Activated B cell treated with CpG ODN at 0.5 μM for 24 hours (primary cell): ENCODE results near the gene USP46. TPM values are rescaled to one million over a fixed set of nuclear protein-coding genes. Genes with fewer than 3 reads are reported as not detected.

ENCODE experiments used
- ATAC-seq: fragments of 200-7000 bp; cut with Tn5 transposase; one replicate; pipeline ENCODE4 v1.10.0; 2021; ENCODE audit warnings: low read depth, mild to moderate bottlenecking, moderate library complexity
- CTCF ChIA-PET: fragments of 350-600 bp; sonication (Branson Sonifier 250); formaldehyde crosslinking; loops from one replicate; lab custom pipeline; 2021; ENCODE audit warnings: antibody characterized with exemption; lab: Charles Lee
- POLR2A ChIA-PET: fragments of 350-600 bp; sonication (Branson Sonifier 250); formaldehyde crosslinking; loops from one replicate; lab custom pipeline; 2021; ENCODE audit warnings: antibody characterized with exemption; lab: Charles Lee
- DNase-seq: peaks from one replicate; pipeline ENCODE4 v3.0.0; 2022
- H3K27ac Mint-ChIP-seq: one replicate; pipeline ENCODE4 v1.8.0; 2020; ENCODE audit warnings: mixed read lengths
- H3K27me3 Mint-ChIP-seq: one replicate; pipeline ENCODE4 v1.8.0; 2021; ENCODE audit warnings: mixed read lengths
- H3K36me3 Mint-ChIP-seq: one replicate; pipeline ENCODE4 v1.8.0; 2021; ENCODE audit warnings: low read depth, mixed read lengths
- H3K4me1 Mint-ChIP-seq: one replicate; pipeline ENCODE4 v1.8.0; 2021; ENCODE audit warnings: mixed read lengths
- H3K4me3 Mint-ChIP-seq: one replicate; pipeline ENCODE4 v1.8.0; 2020; ENCODE audit warnings: mild to moderate bottlenecking, mixed read lengths
- H3K9me3 Mint-ChIP-seq: one replicate; pipeline ENCODE4 v1.8.0; 2020; ENCODE audit warnings: mixed read lengths
- CTCF ChIP-seq: fragments of 200-600 bp; IDR thresholded peaks from one replicate; pipeline ENCODE4 v1.8.0; 2022; ENCODE audit warnings: antibody characterized with exemption, mild to moderate bottlenecking
- intact Hi-C: fragments of 100-400 bp; cut with micrococcal nuclease; formaldehyde crosslinking; loops from one replicate; pipeline ENCODE4 v1.15.1; 2024
- total RNA-seq: library from RNA; stranded (reverse); gene quantifications from 2 replicates; pipeline ENCODE4 v1.2.3, GENCODE V29; 2022

The USP46 gene
- total RNA-seq, 1 donor from 2014 or later, result 13.3 TPM

GRCh38 chr4:52604215-52604614 lies 54.9 kb downstream of the USP46 start:
- no peak for TF ChIP-seq CTCF
- Mint-ChIP-seq H3K36me3 (peaks cover 51% of the 10 kb centered on the region), H3K4me3 (no peak overlapping the region), H3K27ac (no peak overlapping the region), H3K27me3 (no peaks in the 10 kb centered on the region), H3K4me1 (no peaks in the 10 kb centered on the region), H3K9me3 (no peaks in the 10 kb centered on the region)
- ChIA-PET POLR2A (no interaction called here), CTCF (no interaction called here)
- ATAC-seq (no peak), DNase-seq (no peak)
- intact Hi-C loops, result no loop called here

GRCh38 chr4:52600275-52600674 lies 58.8 kb downstream of the USP46 start:
- Mint-ChIP-seq H3K27me3 (no peaks in the 10 kb centered on the region), H3K36me3 (peaks cover 58% of the 10 kb centered on the region), H3K27ac (no peak overlapping the region), H3K4me3 (no peak overlapping the region), H3K9me3 (no peaks in the 10 kb centered on the region), H3K4me1 (no peaks in the 10 kb centered on the region)
- CTCF ChIA-PET, result no interaction called here
- DNase-seq (no peak), ATAC-seq (no peak)
- intact Hi-C loops, result no loop called here
- POLR2A ChIA-PET, result no interaction called here
- TF ChIP-seq CTCF, result no peak

GRCh38 chr4:52595001-52595400 lies 64.1 kb downstream of the USP46 start:
- Mint-ChIP-seq H3K27ac (no peak overlapping the region), H3K4me3 (no peak overlapping the region), H3K36me3 (peaks cover 42% of the 10 kb centered on the region), H3K27me3 (no peaks in the 10 kb centered on the region), H3K9me3 (no peaks in the 10 kb centered on the region), H3K4me1 (no peaks in the 10 kb centered on the region)
- TF ChIP-seq CTCF, result no peak
- ATAC-seq (no peak), DNase-seq (no peak)
- ChIA-PET CTCF (no interaction called here), POLR2A (no interaction called here)
- intact Hi-C loops, result no loop called here

GRCh38 chr4:52592287-52592686 lies 66.8 kb downstream of the USP46 start:
- TF ChIP-seq CTCF, result no peak
- intact Hi-C loops, result no loop called here
- Mint-ChIP-seq H3K4me3 (no peak overlapping the region), H3K9me3 (no peaks in the 10 kb centered on the region), H3K4me1 (no peaks in the 10 kb centered on the region), H3K27ac (no peak overlapping the region), H3K27me3 (no peaks in the 10 kb centered on the region), H3K36me3 (peaks cover 23% of the 10 kb centered on the region)
- ChIA-PET CTCF (no interaction called here), POLR2A (no interaction called here)
- DNase-seq, result no peak
- no peak for ATAC-seq

- DNase-seq (no peak), ATAC-seq (no peak)
- Mint-ChIP-seq H3K9me3 (no peaks in the 10 kb centered on the region), H3K4me1 (no peaks in the 10 kb centered on the region), H3K27me3 (peaks cover 3% of the 10 kb centered on the region), H3K27ac (no peak overlapping the region), H3K4me3 (no peak overlapping the region), H3K36me3 (no peaks in the 10 kb centered on the region)
- no peak for TF ChIP-seq CTCF
- ChIA-PET CTCF (interaction anchor here (1.2 to 2.0 kb wide), 3 partner anchors 43 to 393 kb away, joined by 4 to 6 read pairs (median 5); no protein-coding TSS in a partner anchor), POLR2A (no interaction called here)
- intact Hi-C loops, result loop anchor here (1.0 to 2.0 kb wide), 2 partner anchors 76 to 394 kb away; no protein-coding TSS in a partner anchor
Observed at GRCh38 chr4:52588771-52589591, 70.1 kb downstream of the USP46 start.
